Measurements from ENCODE around the gene TLX2. TPM values are rescaled to one million over a fixed set of nuclear protein-coding genes. Genes with fewer than 3 reads are reported as not detected.

Gene TLX2
- total and polyA plus RNA-seq, 2 donors (not counting 3 experiments of a cell fraction or from before 2014, with no cell fraction given) = not detected

- Histone ChIP-seq H3K36me3 (ENCODE audit: control insufficient read depth in 2 of 2, extremely low read depth in 1 of 2, insufficient read depth in 2 of 2, low read length in 2 of 2) (no peaks in the 10 kb centered on the region), H3K9me3 (replicated peaks; ENCODE audit: control insufficient read depth, insufficient read depth, low read length) (no peaks in the 10 kb centered on the region), H3K79me2 (ENCODE audit: control insufficient read depth, insufficient read depth, low read length) (no peaks in the 10 kb centered on the region), H3K27me3 (ENCODE audit: control insufficient read depth in 2 of 2, insufficient read depth in 2 of 2, low read length in 2 of 2) (peaks cover 13 to 16% of the 10 kb centered on the region in 2 experiments), H3K27ac (ENCODE audit: insufficient read depth, low read depth, low read length) (no peak overlapping the region), H2AFZ (ENCODE audit: low read depth, low read length) (no peak overlapping the region), H3K4me2 (ENCODE audit: insufficient read depth, low read length) (no peak overlapping the region), H3K9ac (replicated peaks; ENCODE audit: extremely low read depth, insufficient read depth, low read length) (no peak overlapping the region), H3K9me1 (replicated peaks; ENCODE audit: control insufficient read depth, extremely low read depth, insufficient read depth, low read length) (no peaks in the 10 kb centered on the region), H3K4me1 (ENCODE audit: control insufficient read depth, extremely low read depth, insufficient read depth, low read length) (no peaks in the 10 kb centered on the region), H3K4me3 (replicated peaks in 1 of 3; ENCODE audit: insufficient read depth in 1 of 3, low read depth in 1 of 3, low read length in 3 of 3) (no peak overlapping the region), H4K20me1 (replicated peaks; ENCODE audit: control insufficient read depth, extremely low read depth, insufficient read depth, low read length) (no peaks in the 10 kb centered on the region)
- DNase-seq (ENCODE audit: low read depth, low spot score) (no peak), FAIRE-seq (no peak)
- intact Hi-C loops (cut with micrococcal nuclease) = no loop called here
- dilution Hi-C loops (cut with MboI; ENCODE audit: extremely low pct_ligation_motif_present, low sequenced_read_pairs) = no loop called here
- ChIA-PET POLR2A (no interaction called here), CTCF (no interaction called here)
- TF ChIP-seq MYC (IDR thresholded peaks at IDR 0.05; ENCODE audit: low read depth, low read length) (no peak), POLR2A (IDR thresholded peaks at IDR 0.05; ENCODE audit: low read depth, low read length) (no peak), CTCF (IDR thresholded peaks at IDR 0.05; ENCODE audit: extremely low read depth in 1 of 2, insufficient read depth in 1 of 2, low read depth in 1 of 2, low read length in 2 of 2) (no peak), GATA2 (IDR thresholded peaks at IDR 0.05; ENCODE audit: insufficient read depth, insufficient read length, low read depth, low read length) (no peak), FOS (IDR thresholded peaks at IDR 0.05; ENCODE audit: borderline replicate concordance, insufficient read depth, low read length) (no peak), POLR2AphosphoS5 (IDR thresholded peaks at IDR 0.05; ENCODE audit: insufficient read depth, low read depth, low read length) (no peak), MAX (IDR thresholded peaks at IDR 0.05; ENCODE audit: insufficient read depth, insufficient read length) (no peak), EZH2 (IDR thresholded peaks at IDR 0.05; ENCODE audit: borderline replicate concordance, low read depth, low read length, severe bottlenecking) (no peak), JUN (IDR thresholded peaks at IDR 0.05; ENCODE audit: borderline replicate concordance, insufficient read depth, insufficient read length, low read depth) (no peak)
- BruUV-seq (replicated peaks) = no TSS peak
Observed at GRCh38 chr2:74538881-74539339, 24.7 kb downstream of the TLX2 start.
